Endothelial cell of umbilical vein (primary cell): ENCODE measurements around the gene SAP30L. TPM values are rescaled to one million over a fixed set of nuclear protein-coding genes. Genes with fewer than 3 reads are reported as not detected.

Source experiments
- BruUV-seq: library from RNA; stranded (reverse); fragments of 400-500 nt; replicated peaks from 2 replicates; lab custom pipeline; 2021; lab: Mats Ljungman, UMichigan
- CTCF ChIA-PET: fragments of 300-600, 350-600 bp; sonication (Branson Sonifier 250); formaldehyde crosslinking; loops from one replicate; lab custom pipeline; 2021; ENCODE audit warnings: antibody characterized with exemption, inconsistent platforms; lab: Charles Lee
- POLR2A ChIA-PET: fragments of 300-600, 350-600 bp; sonication (Branson Sonifier 250); formaldehyde crosslinking; loops from one replicate; lab custom pipeline; 2021; ENCODE audit warnings: antibody characterized with exemption, inconsistent platforms; lab: Charles Lee
- DNase-seq: peaks from one replicate; pipeline ENCODE4 v3.0.0-alpha.2; 2011; ENCODE audit warnings: low read depth, low spot score
- FAIRE-seq: peaks from 2 replicates; lab custom pipeline; 2011; peaks lifted over from hg19 to GRCh38; lab: Jason Lieb, UNC
- H2AFZ ChIP-seq: 2 replicates; pipeline ENCODE4 v1.6.0; 2012; ENCODE audit warnings: low read depth, low read length, control low read depth, inconsistent platforms
- H3K27ac ChIP-seq: 2 replicates; pipeline ENCODE4 v1.5.1; 2011; ENCODE audit warnings: low read depth, mild to moderate bottlenecking, control low read depth, low read length, moderate library complexity; ENCODE audit not compliant: insufficient read depth
- H3K27me3 ChIP-seq, 2 experiments: 2 replicates each; pipeline versions ENCODE4 v1.6.0 to v1.6.1; 2011; ENCODE audit warnings: low read length in 2 of 2, mixed read lengths in 1 of 2; ENCODE audit not compliant: control insufficient read depth in 2 of 2, insufficient read depth in 2 of 2
- H3K36me3 ChIP-seq, 2 experiments: 2 replicates in 1 of 2; 3 replicates in 1 of 2; pipeline ENCODE4 v1.5.1; 2011; ENCODE audit warnings: low read length in 2 of 2, mild to moderate bottlenecking in 1 of 2, moderate library complexity in 1 of 2; ENCODE audit not compliant: control insufficient read depth in 2 of 2, insufficient read depth in 2 of 2; ENCODE audit errors: extremely low read depth in 1 of 2
- H3K4me1 ChIP-seq: 3 replicates; pipeline ENCODE4 v1.5.1; 2011; ENCODE audit warnings: mild to moderate bottlenecking, low read length; ENCODE audit not compliant: control insufficient read depth, insufficient read depth; ENCODE audit errors: extremely low read depth
- H3K4me2 ChIP-seq: 2 replicates; pipeline ENCODE4 v1.6.1; 2011; ENCODE audit warnings: low read length, control low read depth, mixed read lengths; ENCODE audit not compliant: insufficient read depth
- H3K4me3 ChIP-seq, 3 experiments: fragments of 200-600 bp in 1 of 3; sonication (generic), shearing (Covaris generic) in 1 of 3; replicated peaks in 1 of 3; 2 replicates each; pipeline ENCODE4 v1.5.1; 2011 to 2016; ENCODE audit warnings: control low read depth in 3 of 3, low read length in 3 of 3, mild to moderate bottlenecking in 2 of 3, inconsistent platforms in 1 of 3, low read depth in 1 of 3, moderate library complexity in 1 of 3; ENCODE audit not compliant: insufficient read depth in 1 of 3
- H3K79me2 ChIP-seq: 2 replicates; pipeline ENCODE4 v1.6.0; 2012; ENCODE audit warnings: low read length, inconsistent platforms; ENCODE audit not compliant: control insufficient read depth, insufficient read depth
- H3K9ac ChIP-seq: replicated peaks from 2 replicates; pipeline ENCODE3; 2011; ENCODE audit warnings: low read length, control low read depth; ENCODE audit not compliant: insufficient read depth; ENCODE audit errors: extremely low read depth
- H3K9me1 ChIP-seq: replicated peaks from 3 replicates; pipeline ENCODE4 v1.6.0; 2011; ENCODE audit warnings: mild to moderate bottlenecking, low read length; ENCODE audit not compliant: control insufficient read depth, insufficient read depth; ENCODE audit errors: extremely low read depth
- H3K9me3 ChIP-seq: replicated peaks from 2 replicates; pipeline ENCODE4 v1.5.1; 2012; ENCODE audit warnings: low read length, inconsistent platforms; ENCODE audit not compliant: control insufficient read depth, insufficient read depth
- H4K20me1 ChIP-seq: replicated peaks from 2 replicates; pipeline ENCODE3; 2011; ENCODE audit warnings: mild to moderate bottlenecking, low read length; ENCODE audit not compliant: control insufficient read depth, insufficient read depth; ENCODE audit errors: extremely low read depth
- EZH2 ChIP-seq: IDR thresholded peaks from 2 replicates; pipeline ENCODE4 v1.6.1; 2012; ENCODE audit warnings: borderline replicate concordance, low read depth, mild to moderate bottlenecking, moderate library complexity, low read length, inconsistent platforms; ENCODE audit not compliant: severe bottlenecking
- FOS ChIP-seq: IDR thresholded peaks from 2 replicates; pipeline ENCODE4 v1.6.1; 2011; ENCODE audit warnings: mild to moderate bottlenecking, low read length, moderate library complexity, borderline replicate concordance; ENCODE audit not compliant: insufficient read depth
- GATA2 ChIP-seq: IDR thresholded peaks from 2 replicates; pipeline ENCODE4 v1.7.0; 2011; ENCODE audit warnings: low read depth, mild to moderate bottlenecking, moderate library complexity, mixed read lengths, low read length; ENCODE audit not compliant: insufficient read length, insufficient read depth
- JUN ChIP-seq: IDR thresholded peaks from 2 replicates; pipeline ENCODE4 v1.6.1; 2011; ENCODE audit warnings: borderline replicate concordance, low read depth; ENCODE audit not compliant: insufficient read length, insufficient read depth
- MYC ChIP-seq: IDR thresholded peaks from one replicate; pipeline ENCODE4 v1.6.1; 2011; ENCODE audit warnings: mild to moderate bottlenecking, low read depth, low read length
- POLR2A ChIP-seq: IDR thresholded peaks from 2 replicates; pipeline ENCODE4 v1.6.1; 2012; ENCODE audit warnings: low read depth, mild to moderate bottlenecking, control low read depth, low read length
- POLR2AphosphoS5 ChIP-seq: IDR thresholded peaks from 2 replicates; pipeline ENCODE4 v1.6.1; 2012; ENCODE audit warnings: low read depth, mild to moderate bottlenecking, control low read depth, low read length, moderate library complexity; ENCODE audit not compliant: insufficient read depth
- dilution Hi-C: fragments of 300-500 bp; cut with MboI; formaldehyde crosslinking; loops from one replicate; pipeline ENCODE4 v1.15.0; 2019; ENCODE audit warnings: low sequenced_read_pairs; ENCODE audit not compliant: extremely low pct_ligation_motif_present
- intact Hi-C: fragments of 100-400 bp; cut with micrococcal nuclease; formaldehyde crosslinking; loops from one replicate; pipeline ENCODE4 v1.10.0; 2022
- polyA plus RNA-seq, 4 experiments: library from polyadenylated mRNA; depleted of rRNA in 3 of 4; stranded (reverse) in 3 of 4; unstranded in 1 of 4; fragments of >200 nt; gene quantifications; 2 replicates each; pipeline versions ENCODE4 v1.2.1 to v1.2.3, GENCODE V29; 2011 to 2012; ENCODE audit warnings: missing spikeins in 1 of 4
- total RNA-seq: library from RNA; stranded (reverse); gene quantifications from 2 replicates; pipeline ENCODE4 v1.2.3, GENCODE V29; 2021
- TF ChIP-seq, protein P1 (sequence below): IDR thresholded peaks from 2 replicates; pipeline ENCODE4 v1.6.1; 2011; ENCODE audit not compliant: insufficient read depth, insufficient read length
- TF ChIP-seq, protein P2 (sequence below), 2 donors: IDR thresholded peaks; 1 replicate in 1 of 2; 2 replicates in 1 of 2; pipeline ENCODE4 v1.5.1; 2011; ENCODE audit warnings: low read length in 2 of 2, mild to moderate bottlenecking in 2 of 2, moderate library complexity in 2 of 2, control low read depth in 1 of 2, inconsistent platforms in 1 of 2, low read depth in 1 of 2; ENCODE audit not compliant: insufficient read depth in 1 of 2; ENCODE audit errors: extremely low read depth in 1 of 2

Gene SAP30L
- total and polyA plus RNA-seq, 2 donors (not counting 3 experiments of a cell fraction or from before 2014, with no cell fraction given) = 18.1 to 37.8 TPM

DNA sequence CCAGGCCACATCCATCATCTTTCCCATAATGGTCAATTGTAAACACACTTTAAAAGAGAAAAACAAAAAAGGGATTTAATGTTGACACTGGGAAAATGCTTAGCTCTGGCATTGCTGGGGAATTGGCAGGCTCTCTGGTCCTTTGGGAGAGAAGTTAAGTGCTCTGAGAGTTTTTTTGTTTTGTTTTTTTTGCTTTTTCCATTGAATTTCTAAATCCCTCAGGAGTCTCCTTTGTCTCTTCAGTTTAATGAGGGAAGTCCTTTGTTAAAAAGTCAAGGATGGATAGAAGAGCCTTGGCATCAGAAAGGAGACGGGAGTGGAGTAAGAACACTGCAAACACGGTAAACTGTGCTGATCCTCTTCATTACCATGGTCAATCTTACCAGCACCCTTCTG, 39.3 kb downstream of the SAP30L start:
- no peaks in the 10 kb centered on the region for H3K36me3 ChIP-seq
- peaks cover 77 to 87% of the 10 kb centered on the region in 2 experiments for H3K27me3 ChIP-seq
- no peak for TF ChIP-seq POLR2A
- TF ChIP-seq JUN = no peak
- TF ChIP-seq GATA2 = no peak
- TF ChIP-seq FOS = no peak
- no peak for TF ChIP-seq EZH2
- TF ChIP-seq, protein P1, sequence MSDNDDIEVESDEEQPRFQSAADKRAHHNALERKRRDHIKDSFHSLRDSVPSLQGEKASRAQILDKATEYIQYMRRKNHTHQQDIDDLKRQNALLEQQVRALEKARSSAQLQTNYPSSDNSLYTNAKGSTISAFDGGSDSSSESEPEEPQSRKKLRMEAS = no peak
- no peak for TF ChIP-seq MYC
- TF ChIP-seq, protein P2, sequence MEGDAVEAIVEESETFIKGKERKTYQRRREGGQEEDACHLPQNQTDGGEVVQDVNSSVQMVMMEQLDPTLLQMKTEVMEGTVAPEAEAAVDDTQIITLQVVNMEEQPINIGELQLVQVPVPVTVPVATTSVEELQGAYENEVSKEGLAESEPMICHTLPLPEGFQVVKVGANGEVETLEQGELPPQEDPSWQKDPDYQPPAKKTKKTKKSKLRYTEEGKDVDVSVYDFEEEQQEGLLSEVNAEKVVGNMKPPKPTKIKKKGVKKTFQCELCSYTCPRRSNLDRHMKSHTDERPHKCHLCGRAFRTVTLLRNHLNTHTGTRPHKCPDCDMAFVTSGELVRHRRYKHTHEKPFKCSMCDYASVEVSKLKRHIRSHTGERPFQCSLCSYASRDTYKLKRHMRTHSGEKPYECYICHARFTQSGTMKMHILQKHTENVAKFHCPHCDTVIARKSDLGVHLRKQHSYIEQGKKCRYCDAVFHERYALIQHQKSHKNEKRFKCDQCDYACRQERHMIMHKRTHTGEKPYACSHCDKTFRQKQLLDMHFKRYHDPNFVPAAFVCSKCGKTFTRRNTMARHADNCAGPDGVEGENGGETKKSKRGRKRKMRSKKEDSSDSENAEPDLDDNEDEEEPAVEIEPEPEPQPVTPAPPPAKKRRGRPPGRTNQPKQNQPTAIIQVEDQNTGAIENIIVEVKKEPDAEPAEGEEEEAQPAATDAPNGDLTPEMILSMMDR (IDR thresholded peaks at IDR 0.05; ENCODE audit: extremely low read depth in 1 of 2, insufficient read depth in 1 of 2, low read depth in 1 of 2, low read length in 2 of 2) = no peak
- no peak for TF ChIP-seq POLR2AphosphoS5
- no peak overlapping the region for H2AFZ ChIP-seq
- H3K27ac ChIP-seq = no peak overlapping the region
- no peak for DNase-seq
- no peaks in the 10 kb centered on the region for H3K4me1 ChIP-seq
- no peaks in the 10 kb centered on the region for H3K9me3 ChIP-seq
- H3K9ac ChIP-seq = no peak overlapping the region
- intact Hi-C loops (no loop called here), dilution Hi-C loops (no loop called here)
- POLR2A ChIA-PET = no interaction called here
- no peaks in the 10 kb centered on the region for H3K79me2 ChIP-seq
- H3K4me2 ChIP-seq = no peak overlapping the region
- CTCF ChIA-PET = interaction anchor here (1.4 to 2.3 kb wide), 3 partner anchors 17 to 36 kb away, joined by 3 to 12 read pairs (median 9); no protein-coding TSS in a partner anchor
- BruUV-seq = no TSS peak
- FAIRE-seq = no peak
- H3K4me3 ChIP-seq = no peak overlapping the region
- no peaks in the 10 kb centered on the region for H4K20me1 ChIP-seq
- H3K9me1 ChIP-seq = no peaks in the 10 kb centered on the region
